ENCODE measurements around the gene ARHGAP22.

The ARHGAP22 gene

GRCh38 chr10:48485711-48486110 lies 119.2 kb downstream of the ARHGAP22 start:
- no peak overlapping the region for H3K9ac ChIP-seq (ENCODE audit: low read length)
- DNase-seq (ENCODE audit: low read depth): no peak
- no peaks in the 10 kb centered on the region for H3K4me1 ChIP-seq (ENCODE audit: control insufficient read depth, insufficient read depth, low read length)
- no peaks in the 10 kb centered on the region for H3K9me3 ChIP-seq (ENCODE audit: control insufficient read depth, low read length)
- H3K4me3 ChIP-seq (ENCODE audit: low read length): no peak overlapping the region
- H3K36me3 ChIP-seq (ENCODE audit: control insufficient read depth, insufficient read depth, low read length, severe bottlenecking): no peaks in the 10 kb centered on the region
- H3K27me3 ChIP-seq (replicated peaks; ENCODE audit: control insufficient read depth, insufficient read depth, low read length): no peaks in the 10 kb centered on the region

- no peak overlapping the region for H3K9ac ChIP-seq (ENCODE audit: low read length)
- DNase-seq (ENCODE audit: low read depth): no peak
- no peak overlapping the region for H3K4me3 ChIP-seq (ENCODE audit: low read length)
- no peaks in the 10 kb centered on the region for H3K27me3 ChIP-seq (replicated peaks; ENCODE audit: control insufficient read depth, insufficient read depth, low read length)
- no peaks in the 10 kb centered on the region for H3K4me1 ChIP-seq (ENCODE audit: control insufficient read depth, insufficient read depth, low read length)
- H3K36me3 ChIP-seq (ENCODE audit: control insufficient read depth, insufficient read depth, low read length, severe bottlenecking): no peaks in the 10 kb centered on the region
- no peaks in the 10 kb centered on the region for H3K9me3 ChIP-seq (ENCODE audit: control insufficient read depth, low read length)
These were observed 120.0 kb downstream of the ARHGAP22 start for GRCh38 chr10:48484911-48485310.

- no peaks in the 10 kb centered on the region for H3K4me1 ChIP-seq (ENCODE audit: control insufficient read depth, insufficient read depth, low read length)
- no peak for DNase-seq (ENCODE audit: low read depth)
These were observed 122.7 kb downstream of the ARHGAP22 start for GRCh38 chr10:48482207-48482606.

GRCh38 chr10:48481385-48481784 lies 123.5 kb downstream of the ARHGAP22 start:
- Histone ChIP-seq H3K36me3 (ENCODE audit: control insufficient read depth, insufficient read depth, low read length, severe bottlenecking) (no peaks in the 10 kb centered on the region), H3K4me1 (ENCODE audit: control insufficient read depth, insufficient read depth, low read length) (no peaks in the 10 kb centered on the region), H3K4me3 (ENCODE audit: low read length) (no peak overlapping the region), H3K27me3 (replicated peaks; ENCODE audit: control insufficient read depth, insufficient read depth, low read length) (no peaks in the 10 kb centered on the region), H3K9ac (ENCODE audit: low read length) (no peak overlapping the region), H3K9me3 (ENCODE audit: control insufficient read depth, low read length) (no peaks in the 10 kb centered on the region)
- DNase-seq (ENCODE audit: low read depth): no peak

More at GRCh38 chr10:48482207-48482606, 122.7 kb downstream of the ARHGAP22 start:
- no peak overlapping the region for H3K9ac ChIP-seq (ENCODE audit: low read length)
- H3K36me3 ChIP-seq (ENCODE audit: control insufficient read depth, insufficient read depth, low read length, severe bottlenecking): no peaks in the 10 kb centered on the region
- no peaks in the 10 kb centered on the region for H3K27me3 ChIP-seq (replicated peaks; ENCODE audit: control insufficient read depth, insufficient read depth, low read length)
- no peak overlapping the region for H3K4me3 ChIP-seq (ENCODE audit: low read length)
- no peaks in the 10 kb centered on the region for H3K9me3 ChIP-seq (ENCODE audit: control insufficient read depth, low read length)

- no peaks in the 10 kb centered on the region for H3K4me1 ChIP-seq (ENCODE audit: control insufficient read depth, insufficient read depth, low read length)
- DNase-seq (ENCODE audit: low read depth): no peak
- no peak overlapping the region for H3K4me3 ChIP-seq (ENCODE audit: low read length)
- H3K27me3 ChIP-seq (replicated peaks; ENCODE audit: control insufficient read depth, insufficient read depth, low read length): no peaks in the 10 kb centered on the region
- H3K9me3 ChIP-seq (ENCODE audit: control insufficient read depth, low read length): no peaks in the 10 kb centered on the region
- no peak overlapping the region for H3K9ac ChIP-seq (ENCODE audit: low read length)
- H3K36me3 ChIP-seq (ENCODE audit: control insufficient read depth, insufficient read depth, low read length, severe bottlenecking): no peaks in the 10 kb centered on the region
These were observed 124.2 kb downstream of the ARHGAP22 start for GRCh38 chr10:48480397-48481374.

GRCh38 chr10:48478980-48479811 lies 125.7 kb downstream of the ARHGAP22 start:
- DNase-seq (ENCODE audit: low read depth): no peak
- Histone ChIP-seq H3K27me3 (replicated peaks; ENCODE audit: control insufficient read depth, insufficient read depth, low read length) (no peaks in the 10 kb centered on the region), H3K9ac (ENCODE audit: low read length) (no peak overlapping the region), H3K4me1 (ENCODE audit: control insufficient read depth, insufficient read depth, low read length) (no peaks in the 10 kb centered on the region), H3K36me3 (ENCODE audit: control insufficient read depth, insufficient read depth, low read length, severe bottlenecking) (no peaks in the 10 kb centered on the region), H3K9me3 (ENCODE audit: control insufficient read depth, low read length) (no peaks in the 10 kb centered on the region), H3K4me3 (ENCODE audit: low read length) (no peak overlapping the region)

DNA sequence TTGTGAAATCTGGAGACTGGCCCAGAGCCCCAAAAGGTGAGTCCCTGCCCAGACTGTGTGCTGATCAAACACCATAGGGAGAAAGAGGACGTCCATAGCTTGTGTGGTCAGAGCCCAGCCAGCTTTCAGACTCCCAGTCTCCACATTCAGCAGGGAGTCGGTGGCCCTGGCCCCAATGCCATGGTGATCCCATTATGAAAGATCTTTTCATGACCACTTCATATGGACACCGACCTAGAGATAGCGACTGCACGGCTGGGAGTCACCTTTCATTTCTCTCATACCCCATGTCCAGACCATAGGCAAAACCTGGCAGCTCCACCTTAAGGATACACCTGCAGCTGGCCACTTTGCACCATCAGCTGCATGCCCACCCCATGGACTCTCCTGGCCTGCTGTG lies 126.4 kb downstream of the ARHGAP22 start:
- H3K9me3 ChIP-seq (ENCODE audit: control insufficient read depth, low read length): no peaks in the 10 kb centered on the region
- H3K9ac ChIP-seq (ENCODE audit: low read length): no peak overlapping the region
- DNase-seq (ENCODE audit: low read depth): no peak
- H3K36me3 ChIP-seq (ENCODE audit: control insufficient read depth, insufficient read depth, low read length, severe bottlenecking): no peaks in the 10 kb centered on the region
- no peaks in the 10 kb centered on the region for H3K27me3 ChIP-seq (replicated peaks; ENCODE audit: control insufficient read depth, insufficient read depth, low read length)
- no peak overlapping the region for H3K4me3 ChIP-seq (ENCODE audit: low read length)
- H3K4me1 ChIP-seq (ENCODE audit: control insufficient read depth, insufficient read depth, low read length): no peaks in the 10 kb centered on the region

GRCh38 chr10:48477616-48478015 lies 127.3 kb downstream of the ARHGAP22 start:
- Histone ChIP-seq H3K4me1 (ENCODE audit: control insufficient read depth, insufficient read depth, low read length) (no peaks in the 10 kb centered on the region), H3K27me3 (replicated peaks; ENCODE audit: control insufficient read depth, insufficient read depth, low read length) (no peaks in the 10 kb centered on the region), H3K9me3 (ENCODE audit: control insufficient read depth, low read length) (no peaks in the 10 kb centered on the region), H3K9ac (ENCODE audit: low read length) (no peak overlapping the region), H3K4me3 (ENCODE audit: low read length) (no peak overlapping the region), H3K36me3 (ENCODE audit: control insufficient read depth, insufficient read depth, low read length, severe bottlenecking) (no peaks in the 10 kb centered on the region)
- DNase-seq (ENCODE audit: low read depth): no peak

- Histone ChIP-seq H3K9me3 (ENCODE audit: control insufficient read depth, low read length) (no peaks in the 10 kb centered on the region), H3K4me1 (ENCODE audit: control insufficient read depth, insufficient read depth, low read length) (no peaks in the 10 kb centered on the region), H3K9ac (ENCODE audit: low read length) (no peak overlapping the region), H3K36me3 (ENCODE audit: control insufficient read depth, insufficient read depth, low read length, severe bottlenecking) (no peaks in the 10 kb centered on the region), H3K4me3 (ENCODE audit: low read length) (no peak overlapping the region), H3K27me3 (replicated peaks; ENCODE audit: control insufficient read depth, insufficient read depth, low read length) (no peaks in the 10 kb centered on the region)
- no peak for DNase-seq (ENCODE audit: low read depth)
These were observed 127.7 kb downstream of the ARHGAP22 start for GRCh38 chr10:48477141-48477540.

DNA sequence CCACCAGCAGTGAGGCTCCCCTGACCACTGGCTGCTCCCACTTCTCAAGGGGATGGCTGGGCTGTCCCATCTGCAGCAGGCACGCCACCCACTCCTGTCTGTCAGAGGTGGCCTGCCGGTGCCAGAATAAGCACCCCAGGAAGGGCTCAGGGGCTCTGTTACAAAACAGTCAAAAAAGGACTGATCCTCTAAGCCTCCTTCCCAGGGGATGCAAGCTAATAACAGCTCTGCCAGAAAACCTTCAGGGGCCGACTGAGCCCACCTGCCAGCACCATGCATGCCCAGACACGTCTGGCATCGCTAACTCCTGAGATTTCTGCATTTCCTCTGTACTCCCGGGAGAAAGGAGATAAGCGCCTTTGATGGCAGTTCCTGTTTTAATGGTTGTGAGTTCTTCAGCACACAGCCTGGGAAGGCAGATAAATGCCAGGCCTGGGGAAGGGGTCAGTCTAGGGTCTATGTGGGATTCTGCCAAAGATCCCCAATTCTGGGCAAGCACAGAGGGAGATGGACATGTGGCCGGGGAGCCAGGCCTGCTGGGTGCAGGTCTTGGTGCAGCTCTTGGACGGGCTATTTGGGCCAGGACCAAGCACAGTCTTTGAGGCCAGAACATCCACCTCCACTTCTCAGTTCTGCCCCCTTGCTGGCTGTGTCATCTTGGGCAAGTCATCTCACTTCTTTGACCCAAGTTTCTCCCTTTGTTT lies 128.4 kb downstream of the ARHGAP22 start:
- H3K9me3 ChIP-seq (ENCODE audit: control insufficient read depth, low read length): no peaks in the 10 kb centered on the region
- no peaks in the 10 kb centered on the region for H3K4me1 ChIP-seq (ENCODE audit: control insufficient read depth, insufficient read depth, low read length)
- no peak overlapping the region for H3K4me3 ChIP-seq (ENCODE audit: low read length)
- no peaks in the 10 kb centered on the region for H3K27me3 ChIP-seq (replicated peaks; ENCODE audit: control insufficient read depth, insufficient read depth, low read length)
- no peaks in the 10 kb centered on the region for H3K36me3 ChIP-seq (ENCODE audit: control insufficient read depth, insufficient read depth, low read length, severe bottlenecking)
- no peak overlapping the region for H3K9ac ChIP-seq (ENCODE audit: low read length)
- no peak for DNase-seq (ENCODE audit: low read depth)

- no peaks in the 10 kb centered on the region for H3K9me3 ChIP-seq (ENCODE audit: control insufficient read depth, low read length)
These were observed 129.0 kb downstream of the ARHGAP22 start for GRCh38 chr10:48475943-48476278.

More at GRCh38 chr10:48475943-48476278, 129.0 kb downstream of the ARHGAP22 start:
- no peak for DNase-seq (ENCODE audit: low read depth)
- no peaks in the 10 kb centered on the region for H3K27me3 ChIP-seq (replicated peaks; ENCODE audit: control insufficient read depth, insufficient read depth, low read length)
- no peak overlapping the region for H3K9ac ChIP-seq (ENCODE audit: low read length)
- no peaks in the 10 kb centered on the region for H3K36me3 ChIP-seq (ENCODE audit: control insufficient read depth, insufficient read depth, low read length, severe bottlenecking)
- no peaks in the 10 kb centered on the region for H3K4me1 ChIP-seq (ENCODE audit: control insufficient read depth, insufficient read depth, low read length)
- no peak overlapping the region for H3K4me3 ChIP-seq (ENCODE audit: low read length)

All from adipocyte (in vitro differentiated cells).